KBM-7 (cell line): Measurements from ENCODE around the gene NR4A1.
"Not testable (repeated sequence)": the region's sequence is repeated elsewhere in the genome, so short reads cannot be mapped to it uniquely, and the experiment has no call there.

Experiments
- DNase-seq: peaks from one replicate; pipeline ENCODE4 v3.0.0-alpha.2; 2015
- in situ Hi-C: fragments of 300-500 bp; cut with MboI; formaldehyde crosslinking; loops from 2 replicates; pipeline ENCODE4 v1.14.3; 2020; ENCODE audit warnings: low sequenced_read_pairs, low pct_unique_long_range_greater_than_20kb, mixed read lengths

NR4A1 gene

DNA sequence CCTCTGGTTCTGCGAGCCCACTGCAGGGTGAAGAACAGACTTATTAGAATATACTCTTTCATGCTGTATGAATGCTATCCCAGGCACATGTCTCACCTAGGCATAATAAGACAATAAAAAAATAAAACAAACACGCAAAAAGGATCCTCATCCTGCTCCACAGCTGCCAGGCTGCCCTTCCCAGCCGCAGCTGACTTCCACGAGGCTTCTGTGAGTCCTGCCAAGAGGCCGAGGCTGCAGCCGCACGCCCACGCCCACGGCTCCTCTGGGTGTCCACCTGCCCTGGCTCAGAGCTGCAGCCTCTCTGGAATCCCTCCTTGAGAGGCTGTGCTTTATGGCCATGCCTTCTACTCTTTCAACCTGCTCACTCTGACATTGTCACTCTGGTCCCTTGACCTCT lies 35.1 kb downstream of the NR4A1 start:
- DNase-seq, result no peak
- in situ Hi-C loops, result loop anchor here (10.0 kb wide), 1 partner anchor 52 kb away; no protein-coding TSS in a partner anchor

- no peak for DNase-seq
- in situ Hi-C loops, result loop anchor here (10.0 kb wide), 1 partner anchor 52 kb away; no protein-coding TSS in a partner anchor
Observed at GRCh38 chr12:52086944-52087835, 35.9 kb downstream of the NR4A1 start.

GRCh38 chr12:52087961-52088820 lies 36.9 kb downstream of the NR4A1 start:
- in situ Hi-C loops, result loop anchor here (10.0 kb wide), 1 partner anchor 53 kb away; no protein-coding TSS in a partner anchor
- DNase-seq, result no peak

DNA sequence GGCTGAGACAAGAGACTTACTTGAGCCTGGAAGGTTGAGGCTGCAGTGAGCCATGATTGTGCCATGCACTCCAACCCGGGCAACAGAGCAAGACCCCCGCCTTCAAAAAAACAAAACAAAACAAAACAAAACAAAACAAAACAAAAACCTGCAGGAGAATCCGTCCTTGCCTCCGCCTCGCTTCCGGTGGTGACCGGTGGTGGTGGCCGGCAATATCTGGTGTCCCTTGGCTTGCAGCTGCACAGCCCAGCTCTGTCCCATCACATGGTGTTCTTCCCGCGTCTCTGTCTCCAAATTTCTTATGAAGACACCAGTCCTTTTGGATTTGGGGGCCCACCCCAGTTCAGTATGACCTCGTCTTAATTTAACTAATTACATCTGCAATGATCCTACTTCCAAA lies 38.2 kb downstream of the NR4A1 start:
- DNase-seq, result no peak
- in situ Hi-C loops, result loop anchor here (10.0 kb wide), 1 partner anchor 55 kb away; no protein-coding TSS in a partner anchor

DNA sequence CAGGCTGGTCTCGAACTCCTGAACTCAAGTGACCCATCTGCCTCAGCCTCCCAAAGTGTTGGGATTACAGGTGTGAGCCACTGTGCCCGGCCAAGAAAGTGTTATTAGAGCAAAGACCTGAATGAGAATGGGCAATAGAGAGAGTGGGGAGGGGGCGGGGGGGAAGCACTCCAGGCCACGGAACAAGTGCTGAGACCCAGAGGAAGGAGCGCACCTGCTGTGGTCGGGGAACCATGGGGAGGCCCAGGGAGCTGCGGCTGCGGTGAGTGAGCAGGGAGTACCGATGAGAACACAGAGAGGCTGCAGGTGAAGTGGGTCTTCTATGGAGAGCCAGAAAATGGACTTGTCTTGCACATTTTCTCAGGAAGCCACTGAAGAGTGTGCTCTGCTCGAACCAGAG lies 39.0 kb downstream of the NR4A1 start:
- in situ Hi-C loops, result no loop called here
- no peak for DNase-seq

GRCh38 chr12:52091061-52091460 lies 39.8 kb downstream of the NR4A1 start:
- no peak for DNase-seq
- in situ Hi-C loops, result no loop called here

DNA sequence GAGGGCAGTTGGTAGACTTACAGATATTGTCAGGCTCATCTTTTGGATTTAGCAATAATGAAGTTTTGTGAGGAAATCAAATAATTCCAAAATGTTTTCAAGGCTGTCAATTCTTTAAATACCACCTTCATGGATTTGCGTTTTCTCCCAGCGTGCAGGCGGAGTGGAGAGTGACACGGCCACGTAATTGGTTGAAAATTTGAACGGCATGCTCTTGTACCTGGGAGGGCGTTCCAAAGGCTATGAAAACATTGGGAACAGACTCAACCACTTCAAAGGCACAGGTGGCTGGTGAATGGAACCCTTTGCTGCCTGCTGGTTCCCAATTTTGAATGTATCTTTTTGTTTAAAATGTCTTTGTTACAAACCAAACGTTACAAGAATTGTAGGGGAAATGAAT lies 40.6 kb downstream of the NR4A1 start:
- no peak for DNase-seq
- in situ Hi-C loops, result no loop called here

DNA sequence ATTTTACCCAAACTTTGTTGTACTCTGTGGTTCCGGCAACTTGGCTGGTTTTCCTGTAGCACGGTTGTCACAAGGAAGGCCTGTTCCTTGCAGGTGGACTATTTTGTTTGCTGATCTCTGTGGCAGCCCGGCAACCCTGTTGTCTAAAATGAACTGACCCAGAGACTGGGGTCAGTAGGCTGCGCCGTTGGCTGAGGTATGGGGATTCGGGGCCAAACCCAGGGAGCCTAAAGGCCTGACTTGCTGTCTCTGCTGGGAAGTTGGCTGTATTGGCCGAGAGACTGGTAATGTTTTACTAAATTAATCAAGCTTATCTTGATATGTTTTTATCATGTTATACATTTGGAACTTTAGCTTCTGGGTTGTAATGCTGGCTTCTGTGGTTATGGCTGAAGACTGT lies 42.1 kb downstream of the NR4A1 start:
- in situ Hi-C loops, result no loop called here
- DNase-seq, result no peak

- no peak for DNase-seq
- in situ Hi-C loops, result no loop called here
Observed at GRCh38 chr12:52096332-52097044, 45.2 kb downstream of the NR4A1 start.

DNA sequence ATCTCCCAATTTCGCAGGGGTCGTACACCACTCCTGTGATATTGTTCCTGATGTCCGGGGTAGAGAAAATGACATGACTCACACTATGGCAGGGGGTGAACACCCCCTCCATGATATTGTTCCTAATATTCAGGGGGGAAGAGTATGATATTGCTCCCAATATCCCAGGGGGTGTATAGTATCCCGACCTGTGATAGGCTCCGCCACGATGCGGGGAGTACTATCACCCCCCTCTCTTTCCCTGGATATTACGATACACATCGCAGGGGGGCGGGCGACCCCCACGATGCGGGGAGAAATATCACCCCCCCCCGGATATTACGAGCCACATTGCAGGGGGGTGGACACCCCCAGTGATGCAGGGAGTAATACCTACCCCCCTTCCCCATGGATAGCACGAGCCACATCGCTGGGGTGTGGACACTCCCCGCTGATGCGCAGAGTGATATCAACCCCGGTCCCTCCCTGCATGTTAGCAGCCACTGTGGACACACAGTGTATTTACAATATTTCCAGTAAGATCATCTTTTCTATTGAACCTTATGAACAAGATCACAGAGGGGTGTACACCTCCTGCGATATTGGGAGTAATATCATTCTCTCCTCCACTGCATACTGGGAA lies 45.9 kb downstream of the NR4A1 start:
- no peak for DNase-seq
- in situ Hi-C loops, result no loop called here

DNA sequence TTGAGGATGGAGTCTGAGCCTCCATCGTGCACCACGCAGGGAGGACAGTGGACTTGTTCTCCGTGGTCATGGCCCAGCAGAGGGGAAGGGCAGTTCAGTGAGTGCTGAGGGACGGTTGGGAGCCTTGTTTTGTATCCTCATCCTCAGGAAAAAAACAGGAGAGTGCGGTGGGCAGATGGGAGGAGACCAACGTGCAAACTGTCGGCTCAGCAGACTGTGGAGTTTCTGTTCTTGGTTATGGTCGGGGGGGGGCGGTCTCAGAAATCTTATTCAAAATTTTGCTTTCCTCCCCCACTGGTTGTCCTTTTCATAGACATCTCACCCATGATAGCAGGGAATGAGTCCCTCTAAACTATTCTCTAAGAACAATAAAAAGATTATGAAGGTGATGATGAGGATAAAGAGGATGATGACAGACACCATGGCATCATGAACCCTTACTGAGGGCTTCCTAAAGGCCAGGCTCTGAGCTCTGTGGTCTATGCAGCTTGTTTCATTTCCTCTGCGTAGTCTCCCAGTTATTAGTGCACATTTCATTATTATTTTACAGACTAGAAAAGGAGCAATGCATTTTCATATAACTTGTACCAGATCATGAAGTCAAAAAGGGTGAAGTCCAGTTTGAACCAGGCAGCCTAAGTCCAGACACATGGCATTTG lies 53.3 kb downstream of the NR4A1 start:
- in situ Hi-C loops, DNase-seq: not testable (repeated sequence)
